Urinary bladder (tissue), 4 donors: Measurements from ENCODE around the gene SLC3A2. TPM values are rescaled to one million over a fixed set of nuclear protein-coding genes. Genes with fewer than 3 reads are reported as not detected.
A peak's percentile ranks its signal among the peaks of the same experiment; 100 is the strongest.

Experiments
- DNase-seq: peaks from one replicate; pipeline ENCODE4 v3.0.0-alpha.2; 2015; ENCODE audit errors: extremely low spot score
- H3K27ac ChIP-seq: one replicate; pipeline ENCODE4 v1.5.1; 2013; ENCODE audit warnings: low read depth, mild to moderate bottlenecking, moderate library complexity
- H3K36me3 ChIP-seq: one replicate; pipeline ENCODE4 v1.6.1; 2013; ENCODE audit warnings: mild to moderate bottlenecking, moderate library complexity; ENCODE audit not compliant: insufficient read depth
- H3K4me1 ChIP-seq: one replicate; pipeline ENCODE4 v1.6.1; 2013; ENCODE audit warnings: mild to moderate bottlenecking, moderate library complexity; ENCODE audit not compliant: insufficient read depth
- H3K4me3 ChIP-seq: one replicate; pipeline ENCODE4 v1.5.1; 2013; ENCODE audit warnings: low read depth, low read length
- WGBS: extraction: QIAGEN DNeasy Blood & Tissue Kit; methylation state at CpG from one replicate; pipeline ENCODE4 v1.1.7; 2013; 5-methylcytosine and 5-hydroxymethylcytosine counted together
- polyA plus RNA-seq: library from polyadenylated mRNA; stranded (reverse); fragments of 200-250 nt; gene quantifications from one replicate; pipeline ENCODE4 v1.2.3, GENCODE V29; 2013
- total RNA-seq: library from RNA; depleted of rRNA; stranded (reverse); fragments of >200 nt; gene quantifications from one replicate; pipeline ENCODE4 v1.2.3, GENCODE V29; 2014
- donor health status: healthy with polysubstance abuse.
- donor health status: healthy.

Gene SLC3A2
- total and polyA plus RNA-seq, 2 donors = 45.0 to 126 TPM

DNA sequence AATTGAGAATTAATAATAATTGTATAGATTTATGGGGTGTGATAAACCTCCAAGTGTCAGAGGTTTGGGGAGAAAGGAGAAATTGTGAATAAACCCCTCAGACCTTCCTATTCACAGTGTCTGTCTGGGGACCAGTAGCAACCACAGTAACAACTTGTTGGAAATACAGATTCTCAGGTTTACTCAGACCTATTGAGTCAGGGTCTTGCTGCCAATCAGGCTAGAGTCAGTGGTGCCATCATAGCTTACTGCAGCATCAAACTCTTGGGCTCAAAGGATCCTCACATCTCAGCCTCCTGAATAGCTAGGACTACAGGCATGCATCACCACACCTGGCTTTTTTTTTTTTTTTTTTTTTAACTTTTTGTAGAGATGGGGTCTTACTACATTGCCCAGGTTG, 17.3 kb downstream of the SLC3A2 start:
- no peak overlapping the region for H3K4me3 ChIP-seq
- no peaks in the 10 kb centered on the region for H3K36me3 ChIP-seq
- no peaks in the 10 kb centered on the region for H3K4me1 ChIP-seq
- H3K27ac ChIP-seq = no peak overlapping the region
- no peak for DNase-seq

DNA sequence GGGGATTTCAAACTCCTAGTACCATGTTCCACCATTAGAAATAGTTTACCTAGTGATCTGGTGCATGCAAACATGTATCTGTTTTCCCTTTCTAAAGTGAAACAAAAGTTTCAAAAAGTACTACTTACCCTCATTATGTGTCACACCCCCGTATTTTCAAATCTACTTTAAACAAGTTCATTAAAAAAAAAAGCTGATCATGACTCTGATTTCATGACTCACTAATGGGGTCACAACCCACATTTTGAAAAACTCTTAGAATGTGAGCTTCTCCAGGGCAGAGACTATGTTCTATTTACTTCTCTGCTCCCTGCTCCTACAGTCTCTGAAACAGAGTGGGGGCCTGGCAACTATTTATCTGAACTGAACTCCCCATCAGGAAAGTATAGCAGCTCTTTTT, 22.2 kb downstream of the SLC3A2 start:
- Histone ChIP-seq H3K4me1 (no peaks in the 10 kb centered on the region), H3K4me3 (no peak overlapping the region), H3K27ac (no peak overlapping the region), H3K36me3 (no peaks in the 10 kb centered on the region)
- DNase-seq = no peak
- 36% methylated on average over 1 of the region's 1 CpG for WGBS

DNA sequence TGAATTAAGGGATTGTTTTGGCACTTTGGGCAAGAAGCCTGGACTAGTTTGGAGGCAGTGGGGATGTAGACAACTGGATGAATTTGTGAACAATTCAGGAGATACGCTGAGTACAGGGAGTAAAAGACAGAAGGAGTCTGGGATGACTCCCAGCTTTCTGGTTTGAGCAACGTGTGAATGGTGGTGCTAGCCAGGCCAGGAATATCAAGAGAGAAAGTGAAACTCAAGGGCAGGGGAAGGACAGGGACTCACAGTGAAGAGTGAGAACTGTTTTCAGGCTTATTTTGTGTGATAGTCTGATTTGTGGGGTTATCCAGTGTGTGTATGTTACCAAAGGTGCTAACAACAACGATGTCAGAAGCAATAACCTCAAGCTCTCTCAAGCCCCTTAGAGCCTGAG, 24.6 kb downstream of the SLC3A2 start:
- H3K4me1 ChIP-seq = no peaks in the 10 kb centered on the region
- no peak for DNase-seq
- no peak overlapping the region for H3K4me3 ChIP-seq
- H3K27ac ChIP-seq = no peak overlapping the region
- no peaks in the 10 kb centered on the region for H3K36me3 ChIP-seq
- WGBS = 30% methylated on average over 3 of the region's 3 CpGs

DNA sequence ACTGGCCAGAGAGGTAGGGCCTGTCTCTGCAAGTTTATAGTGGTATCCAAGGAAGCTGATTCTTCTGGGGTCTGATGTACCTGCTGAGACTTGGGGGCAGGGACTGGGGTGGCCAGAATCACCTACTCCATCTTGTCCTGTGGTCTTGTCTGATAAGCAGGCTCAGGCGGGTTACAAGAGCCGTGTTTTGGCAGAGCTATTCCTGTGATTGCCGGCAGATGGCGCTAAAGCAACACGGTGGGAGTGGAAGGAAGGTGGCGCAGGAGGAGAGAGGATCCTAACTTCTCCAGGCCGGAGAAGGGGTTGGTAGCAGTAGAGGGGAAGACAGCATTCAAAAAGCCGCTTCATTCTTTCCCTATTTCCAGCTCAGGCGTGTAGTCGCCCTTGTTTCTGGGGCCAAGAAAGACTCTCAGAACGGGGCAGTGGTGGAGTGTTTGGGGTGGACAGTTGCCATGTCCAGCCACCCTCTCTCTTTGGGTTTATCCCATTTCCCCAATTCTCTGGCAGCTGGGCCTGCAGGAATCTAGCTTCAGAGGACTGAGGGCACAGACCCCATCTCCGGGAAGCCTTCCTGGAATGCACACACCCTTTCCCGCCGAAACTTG, 25.3 kb downstream of the SLC3A2 start:
- Histone ChIP-seq H3K27ac (no peak overlapping the region), H3K36me3 (no peaks in the 10 kb centered on the region), H3K4me3 (no peak overlapping the region), H3K4me1 (no peaks in the 10 kb centered on the region)
- 17% methylated on average over 14 of the region's 14 CpGs for WGBS
- DNase-seq = peak; percentile 63

DNA sequence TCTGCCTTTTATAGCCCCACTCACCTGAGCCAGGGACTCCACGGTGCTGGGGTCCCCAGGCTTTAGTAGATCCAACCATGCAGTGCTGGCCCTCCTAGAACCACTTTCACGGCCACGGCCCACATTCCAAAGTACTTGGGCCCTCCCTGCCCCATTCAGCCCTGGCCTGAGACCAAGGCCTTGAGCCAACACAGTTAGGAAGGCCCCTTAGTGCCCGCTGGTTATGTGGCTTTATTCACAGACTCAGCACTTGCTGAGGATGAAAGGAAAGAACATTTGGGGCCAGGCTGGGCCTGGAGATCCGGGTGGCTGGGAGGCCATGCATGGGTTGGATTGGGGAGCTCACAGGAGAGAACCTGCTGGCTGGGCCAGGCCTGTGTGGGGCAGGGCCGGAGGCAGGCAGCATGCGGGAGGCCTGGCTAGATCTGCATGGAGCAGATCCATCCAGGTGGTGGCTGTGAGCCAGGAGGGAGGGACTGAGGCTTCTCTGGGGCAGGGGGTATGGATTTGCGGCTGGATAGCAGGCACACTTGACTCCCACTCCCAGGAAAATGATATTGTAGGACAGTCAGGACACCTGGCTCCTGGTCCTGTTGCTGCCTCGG, 27.9 kb downstream of the SLC3A2 start:
- whole genome bisulfite sequencing = 73% methylated on average over 9 of the region's 9 CpGs
- H3K4me1 ChIP-seq = no peaks in the 10 kb centered on the region
- DNase-seq = no peak
- H3K4me3 ChIP-seq = no peak overlapping the region
- no peaks in the 10 kb centered on the region for H3K36me3 ChIP-seq
- no peak overlapping the region for H3K27ac ChIP-seq

DNA sequence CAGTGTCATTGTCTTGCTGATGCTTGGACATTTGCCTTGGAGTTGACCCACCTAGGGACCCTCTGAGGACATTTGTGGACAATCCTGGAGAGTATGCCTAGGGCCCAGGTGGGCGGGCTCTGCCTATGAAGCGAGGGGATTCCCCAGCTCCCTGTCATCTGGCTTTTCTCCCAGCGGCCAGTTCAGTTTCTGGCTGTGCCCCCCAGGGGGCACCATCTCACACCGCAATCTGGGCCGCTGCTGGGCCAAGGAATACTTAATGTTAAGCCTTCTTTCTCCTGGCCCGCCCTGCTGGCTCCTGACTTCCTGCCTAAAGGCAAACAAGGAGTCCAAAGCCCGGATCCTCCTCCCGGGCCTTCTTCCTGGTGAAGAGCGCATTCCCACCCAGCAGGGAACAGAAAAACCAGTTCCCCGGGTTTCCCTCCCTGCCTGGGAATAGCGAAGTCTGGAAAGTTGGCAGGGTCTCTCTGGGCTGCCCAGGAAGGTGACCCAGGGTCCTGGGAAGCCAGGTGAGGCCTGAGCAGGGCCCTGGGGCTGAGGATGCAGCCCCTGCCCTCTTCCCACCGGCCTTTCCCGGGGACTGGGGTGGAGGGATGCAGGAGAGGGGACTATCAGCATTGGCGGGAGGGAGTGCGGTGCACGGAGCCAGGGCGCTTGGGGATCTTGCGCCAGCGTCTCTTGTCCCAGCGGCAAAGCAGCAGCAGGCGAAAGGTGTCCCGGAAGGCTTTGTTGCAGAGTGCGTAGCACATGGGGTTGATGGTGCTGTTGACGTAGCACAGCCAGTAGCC, 28.6 kb downstream of the SLC3A2 start:
- Histone ChIP-seq H3K4me3 (no peak overlapping the region), H3K27ac (no peak overlapping the region), H3K4me1 (no peaks in the 10 kb centered on the region), H3K36me3 (no peaks in the 10 kb centered on the region)
- WGBS = 51% methylated on average over 24 of the region's 24 CpGs
- DNase-seq = no peak

DNA sequence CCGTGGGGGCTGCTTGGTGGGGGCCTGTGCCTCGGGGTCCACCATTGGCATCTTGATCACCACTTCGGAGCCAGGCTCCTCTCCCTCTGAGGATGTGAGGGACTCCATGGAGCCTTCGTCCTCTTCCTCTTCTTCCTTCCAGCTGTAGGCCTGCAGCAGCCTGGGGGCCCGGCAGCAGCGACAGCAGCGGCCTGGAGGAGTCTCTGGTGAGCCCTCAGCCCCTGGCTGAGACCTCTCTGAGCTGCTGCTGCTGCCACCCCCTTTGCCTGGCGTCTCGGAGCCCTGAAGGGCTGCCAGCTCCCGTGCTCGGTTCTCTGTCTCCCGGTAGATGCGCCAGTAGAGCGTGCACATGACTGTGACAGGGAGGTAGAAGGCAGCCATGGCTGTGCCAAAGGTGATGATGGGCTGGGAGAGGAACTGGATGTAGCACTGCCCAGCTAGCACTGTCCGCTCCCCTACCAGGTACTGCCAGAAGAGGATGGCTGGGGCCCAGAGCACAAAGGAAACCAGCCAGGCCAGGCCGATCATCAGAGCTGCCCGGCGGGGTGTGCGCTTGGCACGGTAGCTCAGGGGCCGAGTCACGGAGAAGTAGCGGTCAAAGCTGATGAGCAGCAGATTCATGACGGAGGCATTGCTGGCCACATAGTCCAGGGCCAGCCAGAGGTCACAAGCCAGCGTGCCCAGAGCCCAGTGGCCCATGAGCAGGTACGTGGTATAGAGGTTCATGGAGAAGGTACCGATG, 29.6 kb downstream of the SLC3A2 start:
- Histone ChIP-seq H3K4me3 (no peak overlapping the region), H3K27ac (no peak overlapping the region), H3K36me3 (no peaks in the 10 kb centered on the region), H3K4me1 (no peaks in the 10 kb centered on the region)
- DNase-seq = no peak
- WGBS = 96% methylated on average over 27 of the region's 27 CpGs

DNA sequence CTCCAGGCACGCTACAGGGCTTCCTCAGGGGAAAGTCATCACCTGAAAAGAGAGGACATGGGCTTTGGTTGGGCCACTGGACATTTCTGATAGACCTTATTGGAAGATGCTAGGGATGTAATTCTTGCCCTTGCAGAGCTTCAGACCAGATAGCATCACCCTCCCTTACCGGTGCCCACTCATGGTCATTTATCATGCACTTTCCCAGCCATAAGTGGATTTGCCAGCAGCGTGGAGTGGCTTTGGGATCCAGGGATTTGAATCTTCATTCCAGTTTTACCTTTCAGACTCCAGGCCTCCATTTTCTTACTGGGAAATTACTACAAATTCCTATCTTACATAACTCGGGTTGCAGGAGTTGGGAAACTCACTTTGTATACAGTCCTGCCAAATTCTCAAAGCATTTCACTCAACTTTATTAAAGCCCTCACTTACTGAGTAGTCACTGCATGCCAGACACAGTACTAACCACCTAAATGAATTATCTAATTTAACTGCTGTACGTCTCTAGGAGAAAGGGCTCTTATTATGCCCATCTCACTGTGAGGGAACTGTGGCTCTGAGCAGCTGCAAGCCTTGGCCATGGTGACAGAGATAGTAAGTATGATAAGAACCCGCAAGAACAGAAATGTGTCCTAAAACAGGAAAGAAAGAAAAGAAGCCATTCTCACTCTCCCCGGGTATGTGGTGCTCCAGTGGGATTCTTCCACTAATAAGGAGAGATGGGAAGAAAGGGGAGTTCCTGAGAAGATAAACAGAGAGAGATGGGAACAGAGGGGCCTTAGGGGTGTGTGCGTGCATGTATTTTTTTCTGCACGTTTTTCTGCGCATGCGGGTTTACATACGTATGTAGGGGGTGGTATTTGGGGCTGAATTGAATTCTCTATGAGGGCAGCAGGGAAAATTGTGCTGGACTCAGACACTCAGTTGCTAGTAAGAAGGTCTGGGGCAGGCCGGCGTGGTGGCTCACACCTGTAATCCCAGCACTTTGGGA, 30.7 kb downstream of the SLC3A2 start:
- H3K4me1 ChIP-seq = no peaks in the 10 kb centered on the region
- DNase-seq = no peak
- WGBS = 82% methylated on average over 14 of the region's 14 CpGs
- no peak overlapping the region for H3K27ac ChIP-seq
- H3K4me3 ChIP-seq = no peak overlapping the region
- H3K36me3 ChIP-seq = no peaks in the 10 kb centered on the region

DNA sequence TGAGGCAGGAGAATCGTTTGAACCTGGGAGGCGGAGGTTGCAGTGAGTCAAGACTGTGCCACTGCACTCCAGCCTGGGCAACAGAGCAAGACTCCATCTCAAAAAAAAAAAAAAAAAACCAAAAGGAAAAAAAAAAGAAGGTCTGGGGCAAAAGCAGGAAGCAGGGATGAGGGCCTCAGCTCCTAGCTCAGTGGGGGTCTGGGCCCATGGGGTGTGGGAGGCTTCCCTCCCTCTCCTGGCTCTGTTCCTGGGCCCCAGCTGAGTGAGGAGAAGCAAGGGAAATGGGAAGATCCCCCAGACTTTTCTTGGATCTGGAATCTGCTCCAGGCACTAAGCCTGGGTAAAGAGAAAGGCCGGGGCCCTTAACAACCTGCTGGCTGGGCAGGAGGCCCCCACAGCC, 31.6 kb downstream of the SLC3A2 start:
- Histone ChIP-seq H3K36me3 (no peaks in the 10 kb centered on the region), H3K27ac (no peak overlapping the region), H3K4me3 (no peak overlapping the region), H3K4me1 (no peaks in the 10 kb centered on the region)
- WGBS = 94% methylated on average over 3 of the region's 3 CpGs
- DNase-seq = no peak

DNA sequence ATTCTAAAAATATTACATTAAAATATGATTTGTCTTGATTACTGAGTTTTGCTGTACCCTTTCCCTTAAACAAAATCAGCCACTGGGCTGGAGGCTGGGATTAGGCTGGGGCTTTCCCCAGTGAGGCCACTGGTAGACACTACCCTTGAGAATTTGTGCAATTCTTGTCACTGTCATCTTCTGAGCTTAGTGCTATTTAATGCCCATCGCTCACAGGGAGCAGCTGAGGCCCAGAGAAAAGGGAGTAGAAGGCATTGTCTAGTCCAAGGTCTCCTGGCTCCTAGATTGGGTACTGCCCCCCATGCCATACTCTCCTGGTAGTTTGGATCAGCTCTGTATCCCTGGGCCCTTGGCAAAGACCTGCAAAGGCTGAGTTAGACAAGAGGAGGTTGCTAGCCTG, 33.7 kb downstream of the SLC3A2 start:
- Histone ChIP-seq H3K27ac (no peak overlapping the region), H3K4me3 (no peak overlapping the region), H3K36me3 (no peaks in the 10 kb centered on the region), H3K4me1 (no peaks in the 10 kb centered on the region)
- WGBS = 93% methylated on average over 1 of the region's 1 CpG
- DNase-seq = no peak

DNA sequence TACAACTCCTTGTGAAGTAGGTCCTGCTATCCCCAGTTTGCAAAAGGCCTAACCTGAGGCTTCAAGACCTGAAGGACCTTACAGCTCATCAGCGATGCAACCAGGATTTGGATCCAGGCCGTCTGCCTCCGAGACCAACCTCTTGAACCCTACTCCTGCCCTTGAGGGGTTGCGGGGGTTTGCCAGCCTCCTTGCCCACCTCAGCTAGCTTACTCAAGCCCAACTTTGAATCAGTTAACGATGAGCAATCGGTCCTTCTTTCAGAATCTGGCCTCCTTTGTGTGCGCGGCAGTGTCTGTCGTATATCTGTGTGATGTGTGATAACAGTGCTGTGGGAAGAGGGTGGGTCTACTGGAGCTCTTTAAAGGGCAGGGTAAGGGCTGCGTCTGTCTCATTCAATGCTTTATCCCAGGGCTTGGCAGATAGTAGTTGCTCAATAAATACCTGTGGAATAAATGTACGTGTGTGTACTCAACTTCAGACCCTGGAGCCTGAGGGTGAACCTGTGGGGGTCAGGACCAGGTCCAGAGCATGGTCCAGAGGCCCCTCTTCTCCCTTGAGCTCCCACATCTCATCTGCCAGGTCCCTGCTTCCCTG, 37.3 kb downstream of the SLC3A2 start:
- no peak overlapping the region for H3K27ac ChIP-seq
- WGBS = 83% methylated on average over 11 of the region's 11 CpGs
- no peak overlapping the region for H3K4me3 ChIP-seq
- no peaks in the 10 kb centered on the region for H3K36me3 ChIP-seq
- no peaks in the 10 kb centered on the region for H3K4me1 ChIP-seq
- no peak for DNase-seq

DNA sequence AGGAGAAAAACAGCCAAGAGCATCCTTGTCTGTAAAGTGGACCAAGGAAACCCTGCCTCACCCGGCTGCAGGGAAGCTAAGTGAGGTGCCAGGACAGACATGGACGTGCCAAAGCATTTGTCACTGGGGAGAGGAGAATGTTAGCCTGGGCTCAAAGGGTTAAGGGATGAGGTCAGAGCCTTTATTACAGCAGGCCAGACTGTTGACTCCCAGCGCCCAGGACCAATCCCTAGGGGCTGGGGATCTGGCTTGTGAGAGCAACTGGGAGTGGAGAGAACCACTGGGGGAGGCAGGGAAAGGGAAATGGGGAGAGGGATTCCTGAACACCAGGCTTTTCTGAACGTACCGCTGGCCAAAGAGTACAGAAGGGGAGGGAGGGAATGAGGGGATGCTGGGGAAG, 37.8 kb downstream of the SLC3A2 start:
- Histone ChIP-seq H3K4me1 (no peaks in the 10 kb centered on the region), H3K27ac (no peak overlapping the region), H3K36me3 (no peaks in the 10 kb centered on the region), H3K4me3 (no peak overlapping the region)
- 49% methylated on average over 5 of the region's 5 CpGs for WGBS
- no peak for DNase-seq

DNA sequence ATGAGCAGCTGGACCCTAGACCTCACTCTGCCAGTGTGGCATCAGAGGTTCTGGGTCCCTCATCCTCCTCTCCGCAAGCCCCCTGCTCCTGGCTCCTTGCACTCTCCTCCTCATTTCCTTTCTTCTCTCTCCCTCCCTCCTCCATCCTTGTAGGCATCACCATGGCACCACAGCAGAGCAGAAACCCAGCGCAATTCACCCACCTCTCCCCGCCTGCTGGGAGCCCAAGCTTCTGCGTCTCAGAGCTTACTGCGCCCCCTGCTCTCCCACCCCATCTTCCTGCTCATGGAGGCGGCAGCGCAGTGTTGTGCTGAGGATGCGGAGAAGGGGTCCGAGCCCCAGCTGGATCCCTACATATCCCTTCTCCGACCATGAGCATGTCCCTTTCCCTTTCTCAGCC, 38.8 kb downstream of the SLC3A2 start:
- Histone ChIP-seq H3K36me3 (no peaks in the 10 kb centered on the region), H3K4me3 (no peak overlapping the region), H3K4me1 (no peaks in the 10 kb centered on the region), H3K27ac (no peak overlapping the region)
- no peak for DNase-seq
- WGBS = 92% methylated on average over 10 of the region's 10 CpGs
